B cell (primary cell): ENCODE data around the gene HOXA11. TPM values are rescaled to one million over a fixed set of nuclear protein-coding genes. Genes with fewer than 3 reads are reported as not detected.

Source experiments
- ATAC-seq: fragments of 200-7000 bp; cut with Tn5 transposase; one replicate; pipeline ENCODE4 v1.10.0; 2021; ENCODE audit warnings: low read depth, mild to moderate bottlenecking, moderate number of reproducible peaks, moderate library complexity
- CTCF ChIA-PET: fragments of 350-600 bp; sonication (Branson Sonifier 250); formaldehyde crosslinking; loops from one replicate; lab custom pipeline; 2021; ENCODE audit warnings: antibody characterized with exemption, inconsistent platforms; lab: Charles Lee
- POLR2A ChIA-PET: fragments of 350-600 bp; sonication (Branson Sonifier 250); formaldehyde crosslinking; loops from one replicate; lab custom pipeline; 2021; ENCODE audit warnings: antibody characterized with exemption; lab: Charles Lee
- DNase-seq: peaks from one replicate; pipeline ENCODE4 v3.0.0; 2013
- H2AFZ ChIP-seq: 2 replicates; pipeline ENCODE4 v1.6.1; 2012; ENCODE audit warnings: mild to moderate bottlenecking, low read depth, low read length; ENCODE audit not compliant: insufficient read depth, poor library complexity, severe bottlenecking
- H3K27ac ChIP-seq, 2 donors: 1 replicate in 1 of 2; 2 replicates in 1 of 2; pipeline ENCODE4 v1.5.1; 2012 to 2013; ENCODE audit warnings: low read length in 2 of 2, mild to moderate bottlenecking in 2 of 2, moderate library complexity in 1 of 2
- H3K27me3 ChIP-seq, 4 experiments: fragments of 200-600 bp in 1 of 4; sonication (generic) in 1 of 4; replicated peaks in 1 of 4; 1 replicate in 2 of 4; 2 replicates in 2 of 4; pipeline versions ENCODE4 v1.6.1 to v1.7.0; 2013 to 2016; ENCODE audit warnings: low read length in 3 of 4, mild to moderate bottlenecking in 2 of 4, mixed read lengths in 1 of 4, moderate library complexity in 1 of 4; ENCODE audit not compliant: insufficient read depth in 4 of 4, control insufficient read depth in 3 of 4; ENCODE audit errors: control extremely low read depth in 1 of 4
- H3K36me3 ChIP-seq, 2 experiments: replicated peaks in 1 of 2; 1 replicate in 1 of 2; 2 replicates in 1 of 2; pipeline versions ENCODE4 v1.6.1 to v1.7.1; 2013; ENCODE audit warnings: low read length in 1 of 2; ENCODE audit not compliant: insufficient read depth in 2 of 2, control insufficient read depth in 1 of 2; ENCODE audit errors: control extremely low read depth in 1 of 2, extremely low read depth in 1 of 2
- H3K4me1 ChIP-seq, 2 donors: fragments of 200-600 bp in 1 of 2; sonication (generic) in 1 of 2; 1 replicate in 1 of 2; 2 replicates in 1 of 2; pipeline versions ENCODE4 v1.5.1 to v1.6.1; 2013 to 2017; ENCODE audit warnings: low read length in 2 of 2; ENCODE audit not compliant: control insufficient read depth in 2 of 2, insufficient read depth in 2 of 2
- H3K4me2 ChIP-seq: replicated peaks from 2 replicates; pipeline ENCODE3; 2012; ENCODE audit warnings: mild to moderate bottlenecking, low read depth, low read length; ENCODE audit not compliant: poor library complexity, severe bottlenecking
- H3K4me3 ChIP-seq, 5 experiments: fragments of 200-600 bp in 1 of 5; sonication (generic) in 1 of 5; 1 replicate in 3 of 5; 2 replicates in 2 of 5; pipeline versions ENCODE4 v1.5.1 to v1.7.0; 2011 to 2016; ENCODE audit warnings: low read length in 4 of 5, mild to moderate bottlenecking in 4 of 5, low read depth in 2 of 5, control low read depth in 1 of 5, moderate library complexity in 1 of 5; ENCODE audit not compliant: insufficient read depth in 1 of 5; ENCODE audit errors: control extremely low read depth in 1 of 5, extremely low read depth in 1 of 5
- H3K79me2 ChIP-seq: fragments of 200-600 bp; sonication (generic); one replicate; pipeline ENCODE4 v1.6.0; 2016; ENCODE audit warnings: low read length; ENCODE audit not compliant: control insufficient read depth, insufficient read depth
- H3K9ac ChIP-seq: fragments of 200-600 bp; sonication (generic); 2 replicates; pipeline ENCODE4 v1.6.1; 2017; ENCODE audit warnings: mild to moderate bottlenecking, low read length, moderate library complexity
- H3K9me3 ChIP-seq, 3 donors: one replicate each; pipeline versions ENCODE4 v1.6.1 to v1.7.1; 2013; ENCODE audit warnings: low read length in 2 of 3; ENCODE audit not compliant: control insufficient read depth in 2 of 3, insufficient read depth in 1 of 3; ENCODE audit errors: control extremely low read depth in 1 of 3
- H4K20me1 ChIP-seq: 2 replicates; pipeline ENCODE4 v1.6.0; 2012; ENCODE audit warnings: mild to moderate bottlenecking, low read length; ENCODE audit not compliant: insufficient read depth, control insufficient read depth, poor library complexity, severe bottlenecking
- H3K27ac Mint-ChIP-seq: one replicate; pipeline ENCODE4 v1.8.0; 2021; ENCODE audit warnings: mixed read lengths
- H3K27me3 Mint-ChIP-seq: one replicate; pipeline ENCODE4 v1.8.0; 2021; ENCODE audit warnings: mixed read lengths
- H3K4me1 Mint-ChIP-seq: one replicate; pipeline ENCODE4 v1.8.0; 2021; ENCODE audit warnings: mixed read lengths
- H3K4me3 Mint-ChIP-seq: one replicate; pipeline ENCODE4 v1.8.0; 2021; ENCODE audit warnings: mixed read lengths
- H3K9me3 Mint-ChIP-seq: one replicate; pipeline ENCODE4 v1.8.0; 2022; ENCODE audit warnings: mixed read lengths; ENCODE audit not compliant: insufficient read depth
- EZH2 ChIP-seq: IDR thresholded peaks from 2 replicates; pipeline ENCODE4 v1.6.1; 2012; ENCODE audit warnings: borderline replicate concordance, low read depth, mild to moderate bottlenecking, moderate library complexity, low read length; ENCODE audit not compliant: insufficient read depth, poor library complexity, severe bottlenecking
- WGBS: methylation state at CpG from one replicate; pipeline ENCODE4 v1.1.5; 2013; ENCODE audit warnings: missing lambda C conversion rate; ENCODE audit not compliant: insufficient coverage; 5-methylcytosine and 5-hydroxymethylcytosine counted together
- intact Hi-C: fragments of 100-400 bp; cut with micrococcal nuclease; formaldehyde crosslinking; loops from one replicate; pipeline ENCODE4 v1.10.0; 2022
- polyA plus RNA-seq: library from polyadenylated mRNA; depleted of rRNA; stranded (reverse); fragments of >200 nt; gene quantifications from 2 replicates; pipeline ENCODE4 v1.2.3, GENCODE V29; 2012
- total RNA-seq, 2 donors: library from RNA; stranded (reverse); fragments of 120-200 nt in 1 of 2; gene quantifications; 1 replicate in 1 of 2; 2 replicates in 1 of 2; pipeline versions ENCODE4 v1.2.3 to v1.2.4, GENCODE V29; 2013 to 2022
- TF ChIP-seq, protein P1 (sequence below): fragments of 200-600 bp; IDR thresholded peaks from one replicate; pipeline ENCODE4 v1.8.0; 2022; ENCODE audit warnings: antibody characterized with exemption, mild to moderate bottlenecking

The HOXA11 gene
- total and polyA plus RNA-seq, 2 donors (not counting 1 experiment from before 2014, with no cell fraction given): not detected

DNA sequence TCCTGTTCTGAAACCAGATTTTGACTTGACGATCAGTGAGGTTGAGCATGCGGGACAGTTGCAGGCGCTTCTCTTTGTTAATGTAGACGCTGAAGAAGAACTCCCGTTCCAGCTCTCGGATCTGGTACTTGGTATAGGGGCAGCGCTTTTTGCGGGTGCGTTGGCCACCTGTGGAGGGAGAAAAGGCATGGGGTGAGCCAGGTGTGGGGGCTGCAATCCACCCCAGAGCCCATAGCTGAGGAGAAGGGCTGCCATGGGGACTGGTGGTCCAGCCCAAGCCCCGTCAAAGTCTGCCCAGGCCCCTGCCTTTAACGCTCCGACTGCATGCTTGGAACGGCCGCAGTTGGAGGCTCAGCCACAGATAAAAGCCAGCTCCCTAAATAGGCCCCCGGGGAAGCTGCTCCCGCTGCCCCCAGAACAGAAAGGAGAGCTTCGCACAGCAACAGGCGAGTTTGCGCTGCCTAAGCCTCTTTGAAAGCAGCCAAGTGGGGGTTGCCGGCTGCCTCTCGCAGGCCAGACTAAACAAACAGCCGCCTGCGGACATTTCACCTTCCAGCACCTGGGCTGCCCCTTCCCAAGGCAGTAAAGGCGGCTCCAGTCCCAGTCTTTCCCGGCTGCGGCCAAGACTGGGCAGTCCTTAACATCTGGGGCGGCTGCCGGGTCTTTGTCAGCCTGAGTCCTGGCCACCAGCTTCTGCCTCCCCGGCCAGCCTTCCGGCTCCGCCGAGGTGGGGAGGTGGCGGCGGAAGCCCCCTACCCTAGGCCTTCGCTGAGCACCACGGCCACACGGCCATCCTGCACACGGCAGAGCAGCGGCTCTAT is 2.0 kb downstream of the HOXA11 start:
- DNase-seq: peak; percentile 40
- H3K27ac Mint-ChIP-seq: no peak overlapping the region
- H3K4me1 ChIP-seq: peaks cover 43 to 58% of the 10 kb centered on the region in 2 donors

More for the DNA sequence above, 2.0 kb downstream of the HOXA11 start:
- Histone ChIP-seq H3K79me2 (no peaks in the 10 kb centered on the region), H2AFZ (no peak overlapping the region), H3K4me2 (peak overlapping the region; percentile 71), H3K27ac (no peak overlapping the region), H3K36me3 (no peaks in the 10 kb centered on the region), H3K4me3 (no peak overlapping the region), H3K27me3 (peaks cover 0 to 95% (median 82%) of the 10 kb centered on the region in 4 experiments), H3K9ac (no peak overlapping the region), H4K20me1 (no peaks in the 10 kb centered on the region), H3K9me3 (peaks cover 0 to 66% (median 4%) of the 10 kb centered on the region in 3 donors)
- no peak for TF ChIP-seq EZH2
- TF ChIP-seq, protein P1, sequence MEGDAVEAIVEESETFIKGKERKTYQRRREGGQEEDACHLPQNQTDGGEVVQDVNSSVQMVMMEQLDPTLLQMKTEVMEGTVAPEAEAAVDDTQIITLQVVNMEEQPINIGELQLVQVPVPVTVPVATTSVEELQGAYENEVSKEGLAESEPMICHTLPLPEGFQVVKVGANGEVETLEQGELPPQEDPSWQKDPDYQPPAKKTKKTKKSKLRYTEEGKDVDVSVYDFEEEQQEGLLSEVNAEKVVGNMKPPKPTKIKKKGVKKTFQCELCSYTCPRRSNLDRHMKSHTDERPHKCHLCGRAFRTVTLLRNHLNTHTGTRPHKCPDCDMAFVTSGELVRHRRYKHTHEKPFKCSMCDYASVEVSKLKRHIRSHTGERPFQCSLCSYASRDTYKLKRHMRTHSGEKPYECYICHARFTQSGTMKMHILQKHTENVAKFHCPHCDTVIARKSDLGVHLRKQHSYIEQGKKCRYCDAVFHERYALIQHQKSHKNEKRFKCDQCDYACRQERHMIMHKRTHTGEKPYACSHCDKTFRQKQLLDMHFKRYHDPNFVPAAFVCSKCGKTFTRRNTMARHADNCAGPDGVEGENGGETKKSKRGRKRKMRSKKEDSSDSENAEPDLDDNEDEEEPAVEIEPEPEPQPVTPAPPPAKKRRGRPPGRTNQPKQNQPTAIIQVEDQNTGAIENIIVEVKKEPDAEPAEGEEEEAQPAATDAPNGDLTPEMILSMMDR: no peak
- intact Hi-C loops: no loop called here
- no peak for ATAC-seq
- H3K4me1 Mint-ChIP-seq: peaks cover 31% of the 10 kb centered on the region
- H3K27me3 Mint-ChIP-seq: peaks cover 73% of the 10 kb centered on the region
- H3K9me3 Mint-ChIP-seq: no peaks in the 10 kb centered on the region
- ChIA-PET CTCF (interaction anchor here (0.6 to 1.8 kb wide), 4 partner anchors 10 to 1290 kb away, joined by 3 to 5 read pairs (median 4); no protein-coding TSS in a partner anchor), POLR2A (no interaction called here)
- WGBS: 22% methylated on average over 28 of the region's 39 CpGs
- peak overlapping the region; percentile 3 for H3K4me3 Mint-ChIP-seq
